Measurements from ENCODE around the gene CAVIN2. TPM values are rescaled to one million over a fixed set of nuclear protein-coding genes. Genes with fewer than 3 reads are reported as not detected.

The CAVIN2 gene
- total and polyA plus RNA-seq, 11 donors, result 35.2 to 149 (median 93.0) TPM

GRCh38 chr2:191824398-191824797 lies 22.5 kb downstream of the CAVIN2 start:
- Histone ChIP-seq H3K36me3 (no peaks in the 10 kb centered on the region), H3K9me3 (no peaks in the 10 kb centered on the region), H3K27me3 (no peaks in the 10 kb centered on the region), H3K27ac (no peak overlapping the region), H3K4me1 (no peaks in the 10 kb centered on the region), H3K4me3 (no peak overlapping the region)
- intact Hi-C loops (cut with DNase I), result no loop called here
- 96 to 98% (median 98%) methylated on average over 2 of the region's 2 CpGs for WGBS, 4 donors
- no peak for DNase-seq
- no peak for TF ChIP-seq CTCF (IDR thresholded peaks at IDR 0.05)
- no peak for ATAC-seq

- H3K27me3 ChIP-seq, result no peaks in the 10 kb centered on the region
- ATAC-seq (no peak), DNase-seq (no peak)
- WGBS, 4 donors, result 86 to 100% (median 88%) methylated on average over 1 of the region's 1 CpG
- H3K4me1 ChIP-seq, result peaks cover 0 to 12% (median 0%) of the 10 kb centered on the region in 12 donors
- no peak overlapping the region for H3K4me3 ChIP-seq
- no peaks in the 10 kb centered on the region for H3K9me3 ChIP-seq
- H3K27ac ChIP-seq, result no peak overlapping the region
- TF ChIP-seq CTCF (IDR thresholded peaks at IDR 0.05) (no peak), POLR2A (IDR thresholded peaks at IDR 0.05) (no peak)
- H3K36me3 ChIP-seq, result no peaks in the 10 kb centered on the region
- intact Hi-C loops (cut with DNase I), result no loop called here
Measured at GRCh38 chr2:191821078-191821477, 25.8 kb downstream of the CAVIN2 start.

GRCh38 chr2:191818725-191819350 lies 28.1 kb downstream of the CAVIN2 start:
- H3K27ac ChIP-seq, result peak overlapping the region in 1 of 12 donors; percentile 7
- no peaks in the 10 kb centered on the region for H3K9me3 ChIP-seq
- peak overlapping the region in 5 of 12 donors; percentile 2 to 30 (median 23) for H3K4me3 ChIP-seq
- TF ChIP-seq POLR2A (IDR thresholded peaks at IDR 0.05) (no peak), CTCF (IDR thresholded peaks at IDR 0.05) (no peak)
- H3K36me3 ChIP-seq, result no peaks in the 10 kb centered on the region
- intact Hi-C loops (cut with DNase I), result loop anchor here in 5 of 10 donors (5.0 to 10.0 kb wide), 4 partner anchors 86 to 264 kb away; no protein-coding TSS in a partner anchor
- DNase-seq (no peak), ATAC-seq (peak in 3 of 4 donors; percentile 36 to 65 (median 44))
- peaks cover 0 to 12% (median 0%) of the 10 kb centered on the region in 12 donors for H3K4me1 ChIP-seq
- H3K27me3 ChIP-seq, result no peaks in the 10 kb centered on the region
- WGBS, 4 donors, result 39 to 58% (median 48%) methylated on average over 7 of the region's 7 CpGs

GRCh38 chr2:191818133-191818532 lies 28.8 kb downstream of the CAVIN2 start:
- DNase-seq (no peak), ATAC-seq (peak in 2 of 4 donors; percentile 47 to 64)
- WGBS, 4 donors, result 82 to 100% (median 91%) methylated on average over 1 of the region's 1 CpG
- TF ChIP-seq CTCF (IDR thresholded peaks at IDR 0.05) (no peak), POLR2A (IDR thresholded peaks at IDR 0.05) (no peak)
- Histone ChIP-seq H3K4me1 (peaks cover 0 to 12% (median 0%) of the 10 kb centered on the region in 12 donors), H3K27ac (no peak overlapping the region), H3K36me3 (no peaks in the 10 kb centered on the region), H3K4me3 (no peak overlapping the region), H3K27me3 (no peaks in the 10 kb centered on the region), H3K9me3 (no peaks in the 10 kb centered on the region)
- intact Hi-C loops (cut with DNase I), result loop anchor here in 5 of 10 donors (5.0 to 10.0 kb wide), 4 partner anchors 87 to 263 kb away; no protein-coding TSS in a partner anchor

Measured in heart left ventricle (tissue), 16 donors.